Measurements from ENCODE around the gene KIF11. TPM values are rescaled to one million over a fixed set of nuclear protein-coding genes. Genes with fewer than 3 reads are reported as not detected.

KIF11 gene
- polyA plus RNA-seq, 2 of the 4 experiments (the other 2 are of a cell fraction) = 32.5 to 38.7 TPM

- DNase-seq (ENCODE audit: low read depth in 1 of 2, low spot score in 1 of 2) (peak; percentile 44 to 62), ATAC-seq (peak; percentile 63 to 67), FAIRE-seq (peak; percentile 73)
- Histone ChIP-seq H3K9me3 (no peaks in the 10 kb centered on the region), H3K4me3 (no peak overlapping the region), H3K4me2 (peak overlapping the region; percentile 95), H3K4me1 (peaks cover 82% of the 10 kb centered on the region), H3K27ac (peak overlapping the region; percentile 82 to 94)
- WGBS (ENCODE audit: missing lambda C conversion rate) = 22% methylated on average over 7 of the region's 7 CpGs
- CTCF ChIA-PET = interaction anchor here (0.5 to 1.3 kb wide), 5 partner anchors 10 to 106 kb away, joined by 3 read pairs; no protein-coding TSS in a partner anchor
- POLR2A ChIA-PET = no interaction called here
- no peak for TF ChIP-seq CHD4 (IDR thresholded peaks at IDR 0.05; ENCODE audit: borderline replicate concordance)
- no peak for TF ChIP-seq RARB (CRISPR knock-in tag; IDR thresholded peaks at IDR 0.05)
- TF ChIP-seq MYC (IDR thresholded peaks at IDR 0.05; ENCODE audit: borderline replicate concordance, low read length) = no peak
- no peak for TF ChIP-seq RAD21 (conservative IDR thresholded peaks at IDR 0.05 in 1 of 2, IDR thresholded peaks at IDR 0.05 in 1 of 2)
- no peak for TF ChIP-seq CBX2 (IDR thresholded peaks at IDR 0.05; ENCODE audit: borderline replicate concordance, low read depth)
- no peak for TF ChIP-seq PHF8 (IDR thresholded peaks at IDR 0.05; ENCODE audit: borderline replicate concordance, low read depth)
- TF ChIP-seq POLR2AphosphoS2 (conservative IDR thresholded peaks at IDR 0.05; ENCODE audit: low read length) = no peak
- TF ChIP-seq HOXB5 (CRISPR knock-in tag; IDR thresholded peaks at IDR 0.05) = no peak
Measured at GRCh38 chr10:92696606-92697383, 103.9 kb downstream of the KIF11 start.

DNA sequence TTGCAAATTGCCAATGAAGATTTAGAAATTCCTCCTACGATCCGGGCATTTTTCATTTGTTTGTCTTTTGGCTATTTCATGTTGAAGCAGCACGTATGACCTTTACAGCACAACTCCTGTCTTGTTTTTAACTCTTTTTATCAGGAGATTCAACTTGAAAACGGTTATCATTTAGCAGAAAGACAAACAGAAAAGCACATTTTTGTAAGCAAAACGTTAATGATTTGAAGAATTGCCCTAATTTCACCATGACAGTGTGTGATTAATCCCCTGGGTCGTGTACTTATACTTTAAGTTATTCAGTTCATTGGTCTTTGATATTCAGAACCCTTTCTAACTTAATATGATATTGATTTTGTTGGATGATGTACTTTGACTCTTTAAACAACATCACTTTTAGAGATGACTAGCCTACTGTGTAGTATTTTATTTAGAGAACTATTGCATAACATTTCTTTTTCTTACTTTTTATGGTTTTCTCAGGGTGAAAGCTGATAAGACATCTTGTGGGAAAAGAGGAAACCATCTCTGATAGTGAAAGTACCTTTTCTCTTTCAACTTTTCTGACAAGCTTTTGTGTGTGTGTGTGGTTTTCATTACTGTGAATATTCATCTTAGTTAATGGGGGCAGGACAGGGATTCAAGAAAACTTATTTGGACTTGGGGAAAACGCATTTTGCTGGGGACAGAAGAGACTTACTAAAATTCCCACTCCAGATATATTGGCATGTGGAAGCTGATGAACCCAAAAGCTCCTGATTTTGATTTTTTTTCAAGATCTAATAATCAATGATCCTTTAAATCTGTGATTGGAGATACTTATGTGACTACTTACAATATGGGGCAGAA is 105.0 kb downstream of the KIF11 start:
- ATAC-seq (peak in 1 of 2 experiments; percentile 64; a peak in 4 of 6 replicates), DNase-seq (ENCODE audit: low read depth in 1 of 2, low spot score in 1 of 2) (peak; percentile 23 to 94), FAIRE-seq (peak; percentile 98)
- H3K4me1 ChIP-seq = peaks cover 71% of the 10 kb centered on the region
- no peak overlapping the region for H3K4me3 ChIP-seq
- 1% methylated on average over 7 of the region's 7 CpGs for WGBS (ENCODE audit: missing lambda C conversion rate)
- H3K4me2 ChIP-seq = peak overlapping the region; percentile 95
- CTCF ChIA-PET = interaction anchor here (1.5 to 2.0 kb wide), 2 partner anchors 9 to 29 kb away, joined by 3 to 5 read pairs; partner anchors contain the start of gene HHEX
- no peaks in the 10 kb centered on the region for H3K9me3 ChIP-seq
- POLR2A ChIA-PET = interaction anchor here (0.8 kb wide), 1 partner anchor 8 kb away, joined by 4 read pairs; the partner anchor contains the start of gene HHEX
- H3K27ac ChIP-seq = peak overlapping the region; percentile 82 to 94
- TF ChIP-seq, protein P1, sequence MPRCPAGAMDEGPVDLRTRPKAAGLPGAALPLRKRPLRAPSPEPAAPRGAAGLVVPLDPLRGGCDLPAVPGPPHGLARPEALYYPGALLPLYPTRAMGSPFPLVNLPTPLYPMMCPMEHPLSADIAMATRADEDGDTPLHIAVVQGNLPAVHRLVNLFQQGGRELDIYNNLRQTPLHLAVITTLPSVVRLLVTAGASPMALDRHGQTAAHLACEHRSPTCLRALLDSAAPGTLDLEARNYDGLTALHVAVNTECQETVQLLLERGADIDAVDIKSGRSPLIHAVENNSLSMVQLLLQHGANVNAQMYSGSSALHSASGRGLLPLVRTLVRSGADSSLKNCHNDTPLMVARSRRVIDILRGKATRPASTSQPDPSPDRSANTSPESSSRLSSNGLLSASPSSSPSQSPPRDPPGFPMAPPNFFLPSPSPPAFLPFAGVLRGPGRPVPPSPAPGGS (IDR thresholded peaks at IDR 0.05) = peak; percentile 93
- TF ChIP-seq SMC3 (IDR thresholded peaks at IDR 0.05) = no peak; the same call in 1 of the 3 replicates
- peak; percentile 78; the same call in 1 of the 2 replicates for TF ChIP-seq RARB (CRISPR knock-in tag; IDR thresholded peaks at IDR 0.05)
- peak in 1 of 2 experiments; percentile 35; a peak in 1 of 5 replicates for TF ChIP-seq RAD21 (conservative IDR thresholded peaks at IDR 0.05 in 1 of 2, IDR thresholded peaks at IDR 0.05 in 1 of 2)
- no peak for TF ChIP-seq KDM5A (IDR thresholded peaks at IDR 0.05)
- peak; percentile 87 for TF ChIP-seq JUNB (IDR thresholded peaks at IDR 0.05)
- TF ChIP-seq, protein P2, sequence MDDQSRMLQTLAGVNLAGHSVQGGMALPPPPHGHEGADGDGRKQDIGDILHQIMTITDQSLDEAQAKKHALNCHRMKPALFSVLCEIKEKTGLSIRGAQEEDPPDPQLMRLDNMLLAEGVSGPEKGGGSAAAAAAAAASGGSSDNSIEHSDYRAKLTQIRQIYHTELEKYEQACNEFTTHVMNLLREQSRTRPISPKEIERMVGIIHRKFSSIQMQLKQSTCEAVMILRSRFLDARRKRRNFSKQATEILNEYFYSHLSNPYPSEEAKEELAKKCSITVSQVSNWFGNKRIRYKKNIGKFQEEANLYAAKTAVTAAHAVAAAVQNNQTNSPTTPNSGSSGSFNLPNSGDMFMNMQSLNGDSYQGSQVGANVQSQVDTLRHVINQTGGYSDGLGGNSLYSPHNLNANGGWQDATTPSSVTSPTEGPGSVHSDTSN (IDR thresholded peaks at IDR 0.05) = 0 out of 2 replicates have a peak, but pooled peaks have one; percentile 55
- TF ChIP-seq EP300 (IDR thresholded peaks at IDR 0.05) = peak; percentile 77 to 90; a peak in 4 of 5 replicates
- peak; percentile 46; the same call in 1 of the 2 replicates for TF ChIP-seq FOSL2 (IDR thresholded peaks at IDR 0.05)
- peak; percentile 64 for TF ChIP-seq FOSL2 (CRISPR knock-in tag; IDR thresholded peaks at IDR 0.05)
- TF ChIP-seq, protein P3, sequence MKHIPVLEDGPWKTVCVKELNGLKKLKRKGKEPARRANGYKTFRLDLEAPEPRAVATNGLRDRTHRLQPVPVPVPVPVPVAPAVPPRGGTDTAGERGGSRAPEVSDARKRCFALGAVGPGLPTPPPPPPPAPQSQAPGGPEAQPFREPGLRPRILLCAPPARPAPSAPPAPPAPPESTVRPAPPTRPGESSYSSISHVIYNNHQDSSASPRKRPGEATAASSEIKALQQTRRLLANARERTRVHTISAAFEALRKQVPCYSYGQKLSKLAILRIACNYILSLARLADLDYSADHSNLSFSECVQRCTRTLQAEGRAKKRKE (CRISPR knock-in tag; IDR thresholded peaks at IDR 0.05; ENCODE audit: low read depth) = no peak
- no peak for TF ChIP-seq HDAC2 (IDR thresholded peaks at IDR 0.05)
- TF ChIP-seq ZFP36 (IDR thresholded peaks at IDR 0.05; ENCODE audit: borderline replicate concordance, partially characterized antibody) = peak; percentile 66
- peak; percentile 90 to 97 for TF ChIP-seq JUN (IDR thresholded peaks at IDR 0.05)
- peak; percentile 90 to 91 for TF ChIP-seq CEBPB (IDR thresholded peaks at IDR 0.05)
- peak; percentile 89 for TF ChIP-seq GATA3 (IDR thresholded peaks at IDR 0.05; ENCODE audit: borderline replicate concordance)
- TF ChIP-seq MAX (IDR thresholded peaks at IDR 0.05) = no peak; the same call in none of the 2 replicates
- peak; percentile 61; the same call in 1 of the 2 replicates for TF ChIP-seq HOXB5 (CRISPR knock-in tag; IDR thresholded peaks at IDR 0.05)
- TF ChIP-seq HES2 (IDR thresholded peaks at IDR 0.05) = peak; percentile 36; the same call in 1 of the 2 replicates

All from A549 (cell line).